Spleen (tissue), 11 donors: Measurements from ENCODE around the gene WDR90. TPM values are rescaled to one million over a fixed set of nuclear protein-coding genes. Genes with fewer than 3 reads are reported as not detected.
"Not testable (repeated sequence)": the region's sequence is repeated elsewhere in the genome, so short reads cannot be mapped to it uniquely, and the experiment has no call there.

Experiments used
- DNase-seq: peaks from one replicate; pipeline ENCODE4 v3.0.0-alpha.2; 2020
- H3K27ac ChIP-seq, 8 donors: fragments of 200-600 bp; sonication (generic) in 7 of 8; 1 replicate in 4 of 8; 2 replicates in 4 of 8; pipeline versions ENCODE4 v1.5.0 to v1.8.0; 2016 to 2021; ENCODE audit warnings: inconsistent platforms in 4 of 8, mild to moderate bottlenecking in 4 of 8, moderate library complexity in 1 of 8
- H3K27me3 ChIP-seq, 7 donors: fragments of 200-600 bp; sonication (generic) in 6 of 7; replicated peaks in 1 of 7; 1 replicate in 4 of 7; 2 replicates in 3 of 7; pipeline versions ENCODE4 v1.5.0 to v1.8.0; 2016 to 2021; ENCODE audit warnings: inconsistent platforms in 3 of 7, mild to moderate bottlenecking in 1 of 7
- H3K36me3 ChIP-seq, 6 donors: fragments of 200-600 bp; sonication (generic) in 5 of 6; 1 replicate in 4 of 6; 2 replicates in 2 of 6; pipeline versions ENCODE4 v1.5.0 to v1.8.0; 2016 to 2021; ENCODE audit warnings: inconsistent platforms in 2 of 6
- H3K4me1 ChIP-seq, 6 donors: fragments of 200-600 bp; sonication (generic) in 5 of 6; 1 replicate in 3 of 6; 2 replicates in 3 of 6; pipeline versions ENCODE4 v1.5.0 to v1.8.0; 2016 to 2021; ENCODE audit warnings: inconsistent platforms in 3 of 6
- H3K4me3 ChIP-seq, 8 donors: fragments of 200-600 bp; sonication (generic) in 7 of 8; 1 replicate in 4 of 8; 2 replicates in 4 of 8; pipeline versions ENCODE4 v1.5.0 to v1.8.0; 2016 to 2021; ENCODE audit warnings: inconsistent platforms in 4 of 8, mild to moderate bottlenecking in 4 of 8, moderate library complexity in 2 of 8
- H3K9me3 ChIP-seq, 8 donors: fragments of 200-600 bp; sonication (generic) in 7 of 8; 1 replicate in 4 of 8; 2 replicates in 4 of 8; pipeline versions ENCODE4 v1.5.0 to v1.8.0; 2016 to 2021; ENCODE audit warnings: inconsistent platforms in 4 of 8
- POLR2A ChIP-seq, 3 donors: fragments of 450-650 bp; IDR thresholded peaks; one replicate each; pipeline ENCODE4 v1.5.1; 2017; ENCODE audit warnings: antibody characterized with exemption in 3 of 3, mild to moderate bottlenecking in 1 of 3
- POLR2AphosphoS5 ChIP-seq, 3 donors: sonication (generic); formaldehyde crosslinking; IDR thresholded peaks; one replicate each; pipeline ENCODE4 v1.5.1; 2017; ENCODE audit warnings: antibody characterized with exemption in 3 of 3
- WGBS, 5 donors: extraction: QIAGEN DNeasy Blood & Tissue Kit in 3 of 5; methylation state at CpG; one replicate each; pipeline versions ENCODE4 v1.1.5 to v1.1.7; 2013 to 2018; 5-methylcytosine and 5-hydroxymethylcytosine counted together
- intact Hi-C: fragments of 100-400 bp; cut with DNase I; formaldehyde crosslinking; loops from one replicate; pipeline ENCODE4 v1.15.0; 2023; ENCODE audit warnings: low total_unique reads
- polyA plus RNA-seq, 3 donors: library from polyadenylated mRNA; stranded (reverse); fragments of 200-250 nt; gene quantifications; one replicate each; pipeline ENCODE4 v1.2.1, GENCODE V29; 2013
- total RNA-seq, 7 donors: library from RNA; depleted of rRNA in 3 of 7; stranded (reverse); fragments of >200 nt in 3 of 7; fragmentation: NEBNext Ultra II Directional in 4 of 7; extraction: Animal tissue kit (Norgen Biotek cat#: 25700) in 4 of 7; gene quantifications; one replicate each; pipeline versions ENCODE4 v1.1.0 to v1.2.1, GENCODE V29; 2016 to 2021
- TF ChIP-seq, protein P1 (sequence below), 11 experiments: fragments of 200-600 bp in 7 of 11; fragments of 450-650 bp in 4 of 11; sonication (generic) in 4 of 11; IDR thresholded peaks in 8 of 11; conservative IDR thresholded peaks in 3 of 11; 1 replicate in 7 of 11; 2 replicates in 4 of 11; pipeline versions ENCODE4 v1.4.0 to v1.8.0; 2016 to 2021; ENCODE audit warnings: antibody characterized with exemption in 11 of 11, inconsistent platforms in 4 of 11, mild to moderate bottlenecking in 1 of 11
- donor health status: healthy with polysubstance abuse.
- donor health status: DM: no; HTN: no; CAD: no; lungs with moderate emphysema.
- donor health status: DM: no; HTN: no; CAD: no.
- donor health status: Bipolar disorder and iron deficiency.
- donor health status: healthy.
- donor health status: DM: no; HTN: no; CAD: no.
- donor health status: DM: yes; HTN: yes; CAD: no.

Gene WDR90
- total and polyA plus RNA-seq, 10 donors: 7.9 to 30.2 (median 19.4) TPM

DNA sequence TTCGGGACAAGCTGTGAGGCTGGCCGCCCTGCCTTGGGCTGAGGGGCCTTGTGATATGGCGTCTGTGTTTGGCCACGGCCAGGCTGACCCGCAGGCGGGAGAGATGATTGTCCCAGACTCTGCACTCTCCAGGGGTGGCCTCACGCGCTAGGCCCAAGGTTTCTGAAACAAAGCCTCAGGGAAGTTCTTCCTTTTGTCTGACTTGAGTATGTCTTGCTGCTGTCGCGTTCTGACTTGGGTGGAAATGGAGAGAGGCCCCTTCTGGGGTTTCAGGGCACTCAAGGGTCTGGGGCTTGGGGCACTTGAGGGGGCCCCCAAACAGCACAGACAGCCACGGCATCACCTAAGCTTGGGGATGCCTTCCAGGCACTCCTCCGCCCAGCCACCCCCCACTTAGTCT lies 61.9 kb downstream of the WDR90 start:
- H3K27ac ChIP-seq: no peak overlapping the region
- intact Hi-C loops: loop anchor here (5.0 kb wide), 1 partner anchor 76 kb away; the partner anchor contains the start of genes CHTF18 and RPUSD1
- peaks cover 4 to 49% (median 30%) of the 10 kb centered on the region in 6 donors for H3K4me1 ChIP-seq
- H3K36me3 ChIP-seq: no peaks in the 10 kb centered on the region
- H3K9me3 ChIP-seq: no peaks in the 10 kb centered on the region
- TF ChIP-seq POLR2AphosphoS5 (IDR thresholded peaks at IDR 0.05) (no peak), POLR2A (IDR thresholded peaks at IDR 0.05) (no peak)
- TF ChIP-seq, protein P1, sequence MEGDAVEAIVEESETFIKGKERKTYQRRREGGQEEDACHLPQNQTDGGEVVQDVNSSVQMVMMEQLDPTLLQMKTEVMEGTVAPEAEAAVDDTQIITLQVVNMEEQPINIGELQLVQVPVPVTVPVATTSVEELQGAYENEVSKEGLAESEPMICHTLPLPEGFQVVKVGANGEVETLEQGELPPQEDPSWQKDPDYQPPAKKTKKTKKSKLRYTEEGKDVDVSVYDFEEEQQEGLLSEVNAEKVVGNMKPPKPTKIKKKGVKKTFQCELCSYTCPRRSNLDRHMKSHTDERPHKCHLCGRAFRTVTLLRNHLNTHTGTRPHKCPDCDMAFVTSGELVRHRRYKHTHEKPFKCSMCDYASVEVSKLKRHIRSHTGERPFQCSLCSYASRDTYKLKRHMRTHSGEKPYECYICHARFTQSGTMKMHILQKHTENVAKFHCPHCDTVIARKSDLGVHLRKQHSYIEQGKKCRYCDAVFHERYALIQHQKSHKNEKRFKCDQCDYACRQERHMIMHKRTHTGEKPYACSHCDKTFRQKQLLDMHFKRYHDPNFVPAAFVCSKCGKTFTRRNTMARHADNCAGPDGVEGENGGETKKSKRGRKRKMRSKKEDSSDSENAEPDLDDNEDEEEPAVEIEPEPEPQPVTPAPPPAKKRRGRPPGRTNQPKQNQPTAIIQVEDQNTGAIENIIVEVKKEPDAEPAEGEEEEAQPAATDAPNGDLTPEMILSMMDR (IDR thresholded peaks at IDR 0.05 in 8 of 11, conservative IDR thresholded peaks at IDR 0.05 in 3 of 11): no peak
- H3K27me3 ChIP-seq: peaks cover 8 to 98% (median 58%) of the 10 kb centered on the region in 7 donors
- H3K4me3 ChIP-seq: no peak overlapping the region
- no peak for DNase-seq
- 72 to 86% (median 77%) methylated on average over 9 to 12 of the region's 12 CpGs for WGBS, 5 donors

DNA sequence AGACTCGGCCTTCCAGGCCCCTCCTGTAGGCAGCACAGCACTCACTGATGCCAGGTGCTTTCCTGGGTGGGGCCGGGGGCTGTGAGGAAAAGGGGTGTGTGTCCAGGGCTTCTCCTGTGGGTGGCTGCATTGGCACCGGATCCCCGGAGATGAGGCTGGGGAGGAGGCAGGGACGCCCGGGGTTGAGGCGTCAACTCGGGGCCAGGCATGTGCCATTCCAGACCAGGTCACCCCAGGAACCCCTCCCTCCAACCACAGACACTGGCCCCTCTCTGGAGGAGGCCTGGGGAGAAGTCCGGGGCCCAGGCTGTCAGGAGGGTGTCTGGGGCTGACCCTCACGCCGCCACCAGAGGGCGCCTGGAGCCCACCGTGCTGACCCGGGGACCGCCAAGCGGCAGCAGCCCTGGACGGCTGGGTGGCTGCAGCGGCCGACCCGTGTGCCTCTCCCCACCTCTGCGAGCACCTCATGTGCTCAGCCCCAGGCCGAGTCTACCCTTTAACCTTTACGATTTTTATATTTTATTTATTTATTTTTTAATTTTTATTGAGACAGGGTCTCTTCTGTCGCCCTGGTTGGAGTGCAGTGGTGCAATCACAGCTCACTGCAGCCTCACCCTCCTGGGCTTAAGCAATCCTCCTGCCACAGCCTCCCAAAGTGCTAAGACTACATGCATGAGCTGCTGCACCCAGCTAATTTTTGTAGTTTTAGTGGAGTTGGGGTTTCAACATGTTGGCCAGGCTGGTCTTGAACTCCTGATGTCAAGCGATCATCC lies 62.6 kb downstream of the WDR90 start:
- 8 to 14% (median 12%) methylated on average over 17 to 25 of the region's 25 CpGs for WGBS, 5 donors
- H3K36me3 ChIP-seq: peaks cover 0 to under 1% (median 0%) of the 10 kb centered on the region in 6 donors
- no peak for TF ChIP-seq POLR2A (IDR thresholded peaks at IDR 0.05)
- TF ChIP-seq POLR2AphosphoS5 (IDR thresholded peaks at IDR 0.05): peak; percentile 54 to 77 (median 67)
- TF ChIP-seq, protein P1 (IDR thresholded peaks at IDR 0.05 in 8 of 11, conservative IDR thresholded peaks at IDR 0.05 in 3 of 11): peak; percentile 76 to 99 (median 95)
- H3K4me3 ChIP-seq: no peak overlapping the region
- H3K27me3 ChIP-seq: peaks cover 8 to 98% (median 58%) of the 10 kb centered on the region in 7 donors
- H3K4me1 ChIP-seq: peaks cover 4 to 49% (median 33%) of the 10 kb centered on the region in 6 donors
- H3K27ac ChIP-seq: no peak overlapping the region
- H3K9me3 ChIP-seq: no peaks in the 10 kb centered on the region
- intact Hi-C loops: loop anchor here (5.0 kb wide), 1 partner anchor 76 kb away; the partner anchor contains the start of genes CHTF18 and RPUSD1
- DNase-seq: peak; percentile 96

DNA sequence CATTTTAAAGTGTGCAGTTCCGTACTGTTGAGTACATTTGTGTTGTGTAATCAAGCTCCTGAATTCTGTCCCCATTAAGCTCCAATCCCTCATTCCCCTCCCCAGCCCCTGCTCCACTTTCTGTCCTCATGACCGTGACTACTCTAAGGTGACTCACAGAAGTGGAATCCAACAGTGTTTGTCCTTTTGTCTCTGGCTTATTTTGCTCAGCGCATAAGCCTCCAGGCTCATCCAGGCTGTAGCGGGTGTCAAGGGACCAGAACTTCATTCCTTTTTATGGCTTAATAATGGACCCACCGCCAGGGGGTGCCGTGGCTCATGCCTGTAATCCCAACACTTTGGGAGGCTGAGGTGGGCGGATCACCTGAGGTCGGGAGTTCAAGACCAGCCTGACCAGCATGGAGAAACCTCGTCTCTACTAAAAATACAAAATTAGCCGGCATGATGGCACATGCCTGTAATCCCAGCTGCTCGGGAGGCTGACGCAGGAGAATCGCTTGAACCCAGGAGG lies 63.6 kb downstream of the WDR90 start:
- intact Hi-C loops: loop anchor here (5.0 kb wide), 1 partner anchor 75 kb away; the partner anchor contains the start of genes CHTF18 and RPUSD1
- WGBS, 5 donors: 50 to 60% (median 53%) methylated on average over 13 of the region's 13 CpGs
- peaks cover 4 to 52% (median 34%) of the 10 kb centered on the region in 6 donors for H3K4me1 ChIP-seq
- H3K27ac ChIP-seq, H3K4me3 ChIP-seq, H3K9me3 ChIP-seq, DNase-seq, H3K36me3 ChIP-seq: not testable (repeated sequence)
- H3K27me3 ChIP-seq: peaks cover 8 to 98% (median 49%) of the 10 kb centered on the region in 7 donors
- TF ChIP-seq, protein P1 (IDR thresholded peaks at IDR 0.05 in 8 of 11, conservative IDR thresholded peaks at IDR 0.05 in 3 of 11): peak in 5 of 11 experiments; percentile 10 to 42 (median 27)

DNA sequence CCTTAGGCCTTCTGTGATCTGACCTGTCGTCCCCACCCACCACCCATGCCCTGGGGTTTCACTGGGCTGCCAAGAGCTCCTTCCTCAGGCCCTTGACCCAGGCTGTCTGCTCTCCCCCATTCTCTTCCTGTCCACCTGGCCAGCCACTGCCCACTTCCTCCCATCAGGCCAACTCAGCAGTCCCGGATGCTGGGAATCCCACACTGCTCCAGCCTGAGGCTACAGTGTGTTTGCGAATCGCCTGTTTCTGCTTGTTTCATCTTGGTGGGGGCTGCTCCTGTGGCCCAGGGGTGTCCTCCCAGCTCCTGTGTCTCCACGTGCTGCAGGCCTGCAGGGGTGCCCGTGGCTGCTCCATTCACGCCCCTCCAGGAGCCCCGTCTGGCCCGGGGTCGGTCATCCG lies 64.9 kb downstream of the WDR90 start:
- DNase-seq: no peak
- Histone ChIP-seq H3K4me1 (peaks cover 4 to 60% (median 34%) of the 10 kb centered on the region in 6 donors), H3K4me3 (peak overlapping the region in 4 of 8 donors; percentile 10 to 93 (median 76)), H3K27ac (no peak overlapping the region), H3K27me3 (peaks cover 8 to 88% (median 36%) of the 10 kb centered on the region in 7 donors), H3K36me3 (peaks cover 0 to 5% (median 0%) of the 10 kb centered on the region in 6 donors), H3K9me3 (no peaks in the 10 kb centered on the region)
- 40 to 69% (median 56%) methylated on average over 8 to 11 of the region's 11 CpGs for WGBS, 5 donors
- intact Hi-C loops: loop anchor here (5.0 kb wide), 1 partner anchor 73 kb away; the partner anchor contains the start of genes CHTF18 and RPUSD1
- TF ChIP-seq POLR2AphosphoS5 (IDR thresholded peaks at IDR 0.05) (no peak), POLR2A (IDR thresholded peaks at IDR 0.05) (no peak)
- TF ChIP-seq, protein P1 (IDR thresholded peaks at IDR 0.05 in 8 of 11, conservative IDR thresholded peaks at IDR 0.05 in 3 of 11): no peak
